Liver (tissue), 9 donors: ENCODE measurements around the gene AVEN. TPM values are rescaled to one million over a fixed set of nuclear protein-coding genes. Genes with fewer than 3 reads are reported as not detected.

Source experiments
- DNase-seq: peaks from one replicate; pipeline ENCODE4 v3.0.0-alpha.2; 2017; ENCODE audit warnings: low spot score
- H3K27ac ChIP-seq, 2 donors: one replicate each; pipeline ENCODE4 v1.7.0; 2013; ENCODE audit warnings: inconsistent platforms in 2 of 2, low read length in 2 of 2, control low read depth in 1 of 2, low read depth in 1 of 2, mild to moderate bottlenecking in 1 of 2
- H3K27me3 ChIP-seq, 4 donors: one replicate each; pipeline versions ENCODE4 v1.6.1 to v1.7.0; 2013; ENCODE audit warnings: low read length in 3 of 4, inconsistent platforms in 1 of 4, mild to moderate bottlenecking in 1 of 4, moderate library complexity in 1 of 4; ENCODE audit not compliant: control insufficient read depth in 4 of 4, insufficient read depth in 4 of 4
- H3K36me3 ChIP-seq, 4 donors: one replicate each; pipeline versions ENCODE4 v1.6.1 to v1.7.0; 2013; ENCODE audit warnings: low read length in 3 of 4, mild to moderate bottlenecking in 3 of 4, low read depth in 1 of 4, moderate library complexity in 1 of 4; ENCODE audit not compliant: control insufficient read depth in 4 of 4, insufficient read depth in 3 of 4
- H3K4me1 ChIP-seq, 4 donors: one replicate each; pipeline versions ENCODE4 v1.6.1 to v1.7.0; 2013; ENCODE audit warnings: low read length in 3 of 4, mild to moderate bottlenecking in 3 of 4, moderate library complexity in 1 of 4; ENCODE audit not compliant: control insufficient read depth in 4 of 4, insufficient read depth in 4 of 4
- H3K4me3 ChIP-seq, 3 donors: one replicate each; pipeline versions ENCODE4 v1.6.1 to v1.7.0; 2013; ENCODE audit warnings: low read length in 3 of 3, control low read depth in 1 of 3, low read depth in 1 of 3, mild to moderate bottlenecking in 1 of 3
- H3K9ac ChIP-seq, 2 donors: one replicate each; pipeline ENCODE4 v1.7.0; 2013; ENCODE audit warnings: low read length in 2 of 2, mild to moderate bottlenecking in 2 of 2, moderate library complexity in 2 of 2, control low read depth in 1 of 2, low read depth in 1 of 2
- H3K9me3 ChIP-seq, 4 donors: one replicate each; pipeline versions ENCODE4 v1.6.1 to v1.7.0; 2013; ENCODE audit warnings: low read length in 3 of 4; ENCODE audit not compliant: control insufficient read depth in 4 of 4
- EGR1 ChIP-seq, 2 donors: IDR thresholded peaks; 2 replicates each; pipeline ENCODE4 v1.6.1; 2016 to 2018; ENCODE audit warnings: antibody characterized with exemption in 2 of 2, low read depth in 2 of 2
- FOXA1 ChIP-seq: IDR thresholded peaks from 2 replicates; pipeline ENCODE4 v1.6.1; 2016; ENCODE audit warnings: antibody characterized with exemption
- FOXA2 ChIP-seq: IDR thresholded peaks from 2 replicates; pipeline ENCODE4 v1.6.1; 2016; ENCODE audit warnings: antibody characterized with exemption
- GABPA ChIP-seq, 2 donors: IDR thresholded peaks in 1 of 2; conservative IDR thresholded peaks in 1 of 2; 2 replicates each; pipeline ENCODE4 v1.6.1; 2016; ENCODE audit warnings: antibody characterized with exemption in 2 of 2, mild to moderate bottlenecking in 1 of 2, moderate library complexity in 1 of 2
- HNF4A ChIP-seq, 2 donors: conservative IDR thresholded peaks; 2 replicates each; pipeline ENCODE4 v1.6.1; 2016; ENCODE audit warnings: antibody characterized with exemption in 2 of 2, mild to moderate bottlenecking in 2 of 2
- HNF4G ChIP-seq: IDR thresholded peaks from 2 replicates; pipeline ENCODE4 v1.6.1; 2016; ENCODE audit warnings: antibody characterized with exemption
- JUND ChIP-seq, 2 donors: IDR thresholded peaks; 2 replicates each; pipeline ENCODE4 v1.6.1; 2016; ENCODE audit warnings: antibody characterized with exemption in 2 of 2
- NR2F2 ChIP-seq: IDR thresholded peaks from 2 replicates; pipeline ENCODE4 v1.6.1; 2016; ENCODE audit warnings: antibody characterized with exemption
- RAD21 ChIP-seq, 2 donors: IDR thresholded peaks; 2 replicates each; pipeline ENCODE4 v1.6.1; 2016; ENCODE audit warnings: antibody characterized with exemption in 2 of 2, mild to moderate bottlenecking in 2 of 2
- RXRA ChIP-seq, 2 donors: IDR thresholded peaks; 2 replicates each; pipeline ENCODE4 v1.6.1; 2017 to 2018; ENCODE audit warnings: antibody characterized with exemption in 2 of 2, mild to moderate bottlenecking in 1 of 2
- SP1 ChIP-seq: IDR thresholded peaks from 2 replicates; pipeline ENCODE4 v1.6.1; 2018; ENCODE audit warnings: antibody characterized with exemption, mild to moderate bottlenecking
- TAF1 ChIP-seq: conservative IDR thresholded peaks from 2 replicates; pipeline ENCODE4 v1.6.1; 2016; ENCODE audit warnings: antibody characterized with exemption, mild to moderate bottlenecking
- YY1 ChIP-seq: IDR thresholded peaks from 2 replicates; pipeline ENCODE4 v1.6.1; 2016; ENCODE audit warnings: antibody characterized with exemption, mild to moderate bottlenecking
- WGBS: extraction: QIAGEN DNeasy Blood & Tissue Kit; methylation state at CpG from one replicate; pipeline ENCODE4 v1.1.7; 2013; 5-methylcytosine and 5-hydroxymethylcytosine counted together
- polyA plus RNA-seq, 2 donors: library from polyadenylated mRNA; stranded (reverse) in 1 of 2; unstranded in 1 of 2; fragments of 200-250 nt in 1 of 2; fragments of >200 nt in 1 of 2; fragmentation: Nextera tagmentation in 1 of 2; extraction: Ambion mirVana in 1 of 2; gene quantifications; one replicate each; pipeline versions ENCODE4 v1.2.1 to v1.2.3, GENCODE V29; 2013 to 2015
- total RNA-seq, 2 donors: library from RNA; depleted of rRNA; stranded (reverse); fragments of >200 nt; gene quantifications; one replicate each; pipeline ENCODE4 v1.2.3, GENCODE V29; 2014
- TF ChIP-seq, protein P1 (sequence below): IDR thresholded peaks from 2 replicates; pipeline ENCODE4 v1.6.1; 2016; ENCODE audit warnings: antibody characterized with exemption
- TF ChIP-seq, protein P2 (sequence below): IDR thresholded peaks from 2 replicates; pipeline ENCODE4 v1.6.1; 2016; ENCODE audit warnings: antibody characterized with exemption, mild to moderate bottlenecking
- TF ChIP-seq, protein P3 (sequence below): fragments of 150-350 bp; IDR thresholded peaks from 2 replicates; pipeline ENCODE4 v1.5.1; 2017; ENCODE audit warnings: improper control_type of control experiment, low read depth, low read length; ENCODE audit not compliant: missing input control
- TF ChIP-seq, protein P4 (sequence below): IDR thresholded peaks from 2 replicates; pipeline ENCODE4 v1.6.1; 2016; ENCODE audit warnings: antibody characterized with exemption
- TF ChIP-seq, protein P5 (sequence below): IDR thresholded peaks from 2 replicates; pipeline ENCODE4 v1.6.1; 2016; ENCODE audit warnings: antibody characterized with exemption
- donor health status: healthy.
- donor health status: healthy.
- donor health status: healthy.
- donor health status: healthy.
- donor health status: healthy.

The AVEN gene
- total and polyA plus RNA-seq, 4 donors: 5.3 to 12.4 (median 7.0) TPM

DNA sequence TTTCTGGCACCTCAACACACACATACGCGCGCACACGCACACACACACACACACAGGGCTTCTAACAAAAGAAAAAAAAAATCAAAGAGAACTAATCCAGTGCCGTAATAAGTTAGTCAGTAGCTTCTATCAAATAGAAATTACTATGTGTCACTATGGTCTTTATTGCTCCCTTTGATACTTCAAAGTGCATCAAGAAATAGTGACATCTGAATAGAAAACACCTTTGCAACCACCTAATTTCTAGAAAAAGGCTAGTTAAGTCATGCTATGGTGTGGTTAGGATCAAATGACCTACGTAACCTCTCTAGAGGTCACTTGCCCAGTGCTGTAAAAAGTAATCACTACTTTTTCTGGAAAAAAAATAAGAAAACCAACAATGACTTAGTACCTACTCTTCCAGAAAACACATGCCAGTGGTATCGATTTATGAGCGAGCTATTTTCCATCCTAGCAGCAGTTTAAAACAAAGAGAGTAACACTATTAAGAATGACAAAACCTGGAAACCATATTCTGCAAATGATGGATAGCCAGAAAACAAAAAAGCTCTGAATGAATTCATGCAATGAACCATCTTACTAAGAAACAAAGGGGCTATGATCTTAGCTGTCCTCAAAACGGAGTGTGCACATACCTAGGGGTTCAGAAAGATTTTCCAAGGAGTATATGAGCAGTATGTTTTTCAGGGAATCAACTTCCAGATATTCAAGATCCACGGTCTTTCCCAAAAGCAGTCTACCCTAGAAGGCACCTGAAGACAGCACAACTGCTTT is 6.8 kb downstream of the AVEN start:
- TF ChIP-seq, protein P1, sequence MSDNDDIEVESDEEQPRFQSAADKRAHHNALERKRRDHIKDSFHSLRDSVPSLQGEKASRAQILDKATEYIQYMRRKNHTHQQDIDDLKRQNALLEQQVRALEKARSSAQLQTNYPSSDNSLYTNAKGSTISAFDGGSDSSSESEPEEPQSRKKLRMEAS: no peak
- TF ChIP-seq RAD21 (IDR thresholded peaks at IDR 0.05) (no peak), NR2F2 (no peak), SP1 (no peak), TAF1 (no peak), RXRA (IDR thresholded peaks at IDR 0.05) (no peak), FOXA1 (no peak), HNF4A (conservative IDR thresholded peaks at IDR 0.05) (no peak), GABPA (IDR thresholded peaks at IDR 0.05 in 1 of 2, conservative IDR thresholded peaks at IDR 0.05 in 1 of 2) (no peak), FOXA2 (no peak), YY1 (no peak), EGR1 (IDR thresholded peaks at IDR 0.05; ENCODE audit: low read depth in 2 of 2) (no peak), JUND (IDR thresholded peaks at IDR 0.05) (no peak), HNF4G (no peak)
- TF ChIP-seq, protein P2, sequence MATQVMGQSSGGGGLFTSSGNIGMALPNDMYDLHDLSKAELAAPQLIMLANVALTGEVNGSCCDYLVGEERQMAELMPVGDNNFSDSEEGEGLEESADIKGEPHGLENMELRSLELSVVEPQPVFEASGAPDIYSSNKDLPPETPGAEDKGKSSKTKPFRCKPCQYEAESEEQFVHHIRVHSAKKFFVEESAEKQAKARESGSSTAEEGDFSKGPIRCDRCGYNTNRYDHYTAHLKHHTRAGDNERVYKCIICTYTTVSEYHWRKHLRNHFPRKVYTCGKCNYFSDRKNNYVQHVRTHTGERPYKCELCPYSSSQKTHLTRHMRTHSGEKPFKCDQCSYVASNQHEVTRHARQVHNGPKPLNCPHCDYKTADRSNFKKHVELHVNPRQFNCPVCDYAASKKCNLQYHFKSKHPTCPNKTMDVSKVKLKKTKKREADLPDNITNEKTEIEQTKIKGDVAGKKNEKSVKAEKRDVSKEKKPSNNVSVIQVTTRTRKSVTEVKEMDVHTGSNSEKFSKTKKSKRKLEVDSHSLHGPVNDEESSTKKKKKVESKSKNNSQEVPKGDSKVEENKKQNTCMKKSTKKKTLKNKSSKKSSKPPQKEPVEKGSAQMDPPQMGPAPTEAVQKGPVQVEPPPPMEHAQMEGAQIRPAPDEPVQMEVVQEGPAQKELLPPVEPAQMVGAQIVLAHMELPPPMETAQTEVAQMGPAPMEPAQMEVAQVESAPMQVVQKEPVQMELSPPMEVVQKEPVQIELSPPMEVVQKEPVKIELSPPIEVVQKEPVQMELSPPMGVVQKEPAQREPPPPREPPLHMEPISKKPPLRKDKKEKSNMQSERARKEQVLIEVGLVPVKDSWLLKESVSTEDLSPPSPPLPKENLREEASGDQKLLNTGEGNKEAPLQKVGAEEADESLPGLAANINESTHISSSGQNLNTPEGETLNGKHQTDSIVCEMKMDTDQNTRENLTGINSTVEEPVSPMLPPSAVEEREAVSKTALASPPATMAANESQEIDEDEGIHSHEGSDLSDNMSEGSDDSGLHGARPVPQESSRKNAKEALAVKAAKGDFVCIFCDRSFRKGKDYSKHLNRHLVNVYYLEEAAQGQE: no peak
- TF ChIP-seq, protein P3, sequence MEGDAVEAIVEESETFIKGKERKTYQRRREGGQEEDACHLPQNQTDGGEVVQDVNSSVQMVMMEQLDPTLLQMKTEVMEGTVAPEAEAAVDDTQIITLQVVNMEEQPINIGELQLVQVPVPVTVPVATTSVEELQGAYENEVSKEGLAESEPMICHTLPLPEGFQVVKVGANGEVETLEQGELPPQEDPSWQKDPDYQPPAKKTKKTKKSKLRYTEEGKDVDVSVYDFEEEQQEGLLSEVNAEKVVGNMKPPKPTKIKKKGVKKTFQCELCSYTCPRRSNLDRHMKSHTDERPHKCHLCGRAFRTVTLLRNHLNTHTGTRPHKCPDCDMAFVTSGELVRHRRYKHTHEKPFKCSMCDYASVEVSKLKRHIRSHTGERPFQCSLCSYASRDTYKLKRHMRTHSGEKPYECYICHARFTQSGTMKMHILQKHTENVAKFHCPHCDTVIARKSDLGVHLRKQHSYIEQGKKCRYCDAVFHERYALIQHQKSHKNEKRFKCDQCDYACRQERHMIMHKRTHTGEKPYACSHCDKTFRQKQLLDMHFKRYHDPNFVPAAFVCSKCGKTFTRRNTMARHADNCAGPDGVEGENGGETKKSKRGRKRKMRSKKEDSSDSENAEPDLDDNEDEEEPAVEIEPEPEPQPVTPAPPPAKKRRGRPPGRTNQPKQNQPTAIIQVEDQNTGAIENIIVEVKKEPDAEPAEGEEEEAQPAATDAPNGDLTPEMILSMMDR: no peak
- TF ChIP-seq, protein P4, sequence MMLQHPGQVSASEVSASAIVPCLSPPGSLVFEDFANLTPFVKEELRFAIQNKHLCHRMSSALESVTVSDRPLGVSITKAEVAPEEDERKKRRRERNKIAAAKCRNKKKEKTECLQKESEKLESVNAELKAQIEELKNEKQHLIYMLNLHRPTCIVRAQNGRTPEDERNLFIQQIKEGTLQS: no peak
- TF ChIP-seq, protein P5, sequence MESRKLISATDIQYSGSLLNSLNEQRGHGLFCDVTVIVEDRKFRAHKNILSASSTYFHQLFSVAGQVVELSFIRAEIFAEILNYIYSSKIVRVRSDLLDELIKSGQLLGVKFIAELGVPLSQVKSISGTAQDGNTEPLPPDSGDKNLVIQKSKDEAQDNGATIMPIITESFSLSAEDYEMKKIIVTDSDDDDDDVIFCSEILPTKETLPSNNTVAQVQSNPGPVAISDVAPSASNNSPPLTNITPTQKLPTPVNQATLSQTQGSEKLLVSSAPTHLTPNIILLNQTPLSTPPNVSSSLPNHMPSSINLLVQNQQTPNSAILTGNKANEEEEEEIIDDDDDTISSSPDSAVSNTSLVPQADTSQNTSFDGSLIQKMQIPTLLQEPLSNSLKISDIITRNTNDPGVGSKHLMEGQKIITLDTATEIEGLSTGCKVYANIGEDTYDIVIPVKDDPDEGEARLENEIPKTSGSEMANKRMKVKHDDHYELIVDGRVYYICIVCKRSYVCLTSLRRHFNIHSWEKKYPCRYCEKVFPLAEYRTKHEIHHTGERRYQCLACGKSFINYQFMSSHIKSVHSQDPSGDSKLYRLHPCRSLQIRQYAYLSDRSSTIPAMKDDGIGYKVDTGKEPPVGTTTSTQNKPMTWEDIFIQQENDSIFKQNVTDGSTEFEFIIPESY: no peak
- Histone ChIP-seq H3K36me3 (no peaks in the 10 kb centered on the region), H3K4me3 (no peak overlapping the region), H3K4me1 (no peaks in the 10 kb centered on the region), H3K27me3 (no peaks in the 10 kb centered on the region), H3K9me3 (no peaks in the 10 kb centered on the region), H3K27ac (no peak overlapping the region), H3K9ac (no peak overlapping the region)
- DNase-seq: no peak
- WGBS: 92% methylated on average over 10 of the region's 10 CpGs
